Measurements from ENCODE around the gene MATN4. TPM values are rescaled to one million over a fixed set of nuclear protein-coding genes. Genes with fewer than 3 reads are reported as not detected.

The MATN4 gene
- total RNA-seq, 1 donor from 2014 or later, result not detected

DNA sequence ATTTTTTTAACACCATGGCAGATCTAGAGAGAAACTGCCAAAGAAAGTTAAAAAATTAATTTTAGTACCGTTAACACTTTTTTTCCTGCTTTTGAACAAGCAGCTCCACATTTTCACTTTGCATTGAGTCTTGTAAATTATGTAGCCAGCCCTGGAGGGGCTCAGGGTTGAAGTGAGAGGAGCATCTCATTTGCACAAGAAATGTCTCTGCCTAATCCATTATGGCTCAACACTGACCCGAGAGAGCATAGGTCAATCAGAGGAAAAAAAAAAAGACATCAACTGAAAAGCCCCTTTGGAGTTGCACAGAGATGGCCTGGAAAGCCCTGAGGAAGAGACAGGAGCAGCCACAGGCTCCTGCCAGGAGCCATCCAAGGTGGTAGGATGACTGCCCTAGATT is 49.4 kb downstream of the MATN4 start:
- no peaks in the 10 kb centered on the region for H3K36me3 ChIP-seq (ENCODE audit: control insufficient read depth, insufficient read depth, low read length)
- no peak for DNase-seq (ENCODE audit: low read depth)
- H3K4me3 ChIP-seq (ENCODE audit: low read depth, low read length), result no peak overlapping the region
- TF ChIP-seq, protein P1, sequence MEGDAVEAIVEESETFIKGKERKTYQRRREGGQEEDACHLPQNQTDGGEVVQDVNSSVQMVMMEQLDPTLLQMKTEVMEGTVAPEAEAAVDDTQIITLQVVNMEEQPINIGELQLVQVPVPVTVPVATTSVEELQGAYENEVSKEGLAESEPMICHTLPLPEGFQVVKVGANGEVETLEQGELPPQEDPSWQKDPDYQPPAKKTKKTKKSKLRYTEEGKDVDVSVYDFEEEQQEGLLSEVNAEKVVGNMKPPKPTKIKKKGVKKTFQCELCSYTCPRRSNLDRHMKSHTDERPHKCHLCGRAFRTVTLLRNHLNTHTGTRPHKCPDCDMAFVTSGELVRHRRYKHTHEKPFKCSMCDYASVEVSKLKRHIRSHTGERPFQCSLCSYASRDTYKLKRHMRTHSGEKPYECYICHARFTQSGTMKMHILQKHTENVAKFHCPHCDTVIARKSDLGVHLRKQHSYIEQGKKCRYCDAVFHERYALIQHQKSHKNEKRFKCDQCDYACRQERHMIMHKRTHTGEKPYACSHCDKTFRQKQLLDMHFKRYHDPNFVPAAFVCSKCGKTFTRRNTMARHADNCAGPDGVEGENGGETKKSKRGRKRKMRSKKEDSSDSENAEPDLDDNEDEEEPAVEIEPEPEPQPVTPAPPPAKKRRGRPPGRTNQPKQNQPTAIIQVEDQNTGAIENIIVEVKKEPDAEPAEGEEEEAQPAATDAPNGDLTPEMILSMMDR (IDR thresholded peaks at IDR 0.05; ENCODE audit: insufficient read depth, low read length, poor library complexity, severe bottlenecking), result no peak
- H3K27me3 ChIP-seq (ENCODE audit: control insufficient read depth, insufficient read depth, low read length), result peaks cover 2% of the 10 kb centered on the region

DNA sequence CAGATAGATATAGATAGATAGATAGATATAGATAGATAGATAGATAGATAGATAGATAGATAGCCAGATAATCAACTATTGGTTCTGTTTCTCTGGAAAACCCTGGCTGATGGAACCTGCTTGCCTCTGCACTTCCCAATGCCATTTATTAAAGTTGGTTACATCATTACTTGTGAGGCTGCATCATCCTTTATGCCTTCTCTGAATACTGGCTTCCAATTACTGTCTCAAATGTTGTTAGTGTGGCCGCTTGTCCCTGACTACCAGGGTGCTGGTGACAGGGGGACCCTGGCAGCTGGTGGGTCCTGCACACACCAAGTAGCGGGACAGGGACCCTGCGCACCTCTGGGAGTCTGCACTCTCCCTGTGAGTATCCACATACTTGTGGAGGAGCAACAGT is 49.8 kb downstream of the MATN4 start:
- H3K36me3 ChIP-seq (ENCODE audit: control insufficient read depth, insufficient read depth, low read length), result no peaks in the 10 kb centered on the region
- DNase-seq (ENCODE audit: low read depth), result no peak
- peaks cover 2% of the 10 kb centered on the region for H3K27me3 ChIP-seq (ENCODE audit: control insufficient read depth, insufficient read depth, low read length)
- TF ChIP-seq, protein P1 (IDR thresholded peaks at IDR 0.05; ENCODE audit: insufficient read depth, low read length, poor library complexity, severe bottlenecking), result no peak
- H3K4me3 ChIP-seq (ENCODE audit: low read depth, low read length), result no peak overlapping the region

DNA sequence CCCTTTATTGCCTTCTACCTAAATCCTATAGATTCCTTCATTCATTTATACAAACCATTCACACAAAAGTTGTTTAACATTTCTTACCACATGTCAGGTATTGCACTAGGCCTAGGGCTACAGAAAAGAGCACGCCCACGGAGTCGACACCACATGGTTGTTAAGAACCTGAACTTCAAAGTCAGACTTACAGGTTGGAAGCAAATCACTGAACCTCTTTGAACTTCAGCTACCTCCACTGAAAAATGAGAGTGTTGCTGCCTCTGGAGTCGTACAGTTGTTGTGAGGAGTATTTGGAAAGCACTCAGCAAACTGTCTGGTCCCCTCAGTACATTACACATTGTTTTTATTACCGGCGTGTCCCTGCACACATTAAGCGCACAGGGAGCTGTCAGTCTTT is 50.4 kb downstream of the MATN4 start:
- DNase-seq (ENCODE audit: low read depth), result no peak
- TF ChIP-seq, protein P1 (IDR thresholded peaks at IDR 0.05; ENCODE audit: insufficient read depth, low read length, poor library complexity, severe bottlenecking), result no peak
- Histone ChIP-seq H3K4me3 (ENCODE audit: low read depth, low read length) (no peak overlapping the region), H3K36me3 (ENCODE audit: control insufficient read depth, insufficient read depth, low read length) (no peaks in the 10 kb centered on the region), H3K27me3 (ENCODE audit: control insufficient read depth, insufficient read depth, low read length) (peaks cover 3% of the 10 kb centered on the region)

DNA sequence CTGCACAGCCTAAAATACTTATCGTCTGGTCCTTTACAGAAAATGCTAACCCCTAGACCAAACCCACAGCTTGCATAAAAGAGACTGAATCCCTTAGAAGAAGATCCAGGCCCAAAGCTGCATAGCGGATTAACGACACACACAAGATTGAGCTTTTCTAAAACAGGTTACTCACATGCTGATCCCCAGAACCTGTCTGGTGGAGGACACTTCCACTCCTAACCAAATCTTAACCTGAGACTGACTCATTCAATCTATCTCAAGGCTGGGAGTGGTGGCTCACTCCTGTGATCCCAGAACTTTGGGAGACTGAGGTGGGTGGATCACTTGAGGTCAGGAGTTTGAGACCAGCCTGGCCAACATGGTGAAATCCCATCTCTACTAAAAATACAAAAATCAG is 50.9 kb downstream of the MATN4 start:
- DNase-seq (ENCODE audit: low read depth), result no peak
- peaks cover 4% of the 10 kb centered on the region for H3K27me3 ChIP-seq (ENCODE audit: control insufficient read depth, insufficient read depth, low read length)
- TF ChIP-seq, protein P1 (IDR thresholded peaks at IDR 0.05; ENCODE audit: insufficient read depth, low read length, poor library complexity, severe bottlenecking), result no peak
- no peaks in the 10 kb centered on the region for H3K36me3 ChIP-seq (ENCODE audit: control insufficient read depth, insufficient read depth, low read length)
- no peak overlapping the region for H3K4me3 ChIP-seq (ENCODE audit: low read depth, low read length)

DNA sequence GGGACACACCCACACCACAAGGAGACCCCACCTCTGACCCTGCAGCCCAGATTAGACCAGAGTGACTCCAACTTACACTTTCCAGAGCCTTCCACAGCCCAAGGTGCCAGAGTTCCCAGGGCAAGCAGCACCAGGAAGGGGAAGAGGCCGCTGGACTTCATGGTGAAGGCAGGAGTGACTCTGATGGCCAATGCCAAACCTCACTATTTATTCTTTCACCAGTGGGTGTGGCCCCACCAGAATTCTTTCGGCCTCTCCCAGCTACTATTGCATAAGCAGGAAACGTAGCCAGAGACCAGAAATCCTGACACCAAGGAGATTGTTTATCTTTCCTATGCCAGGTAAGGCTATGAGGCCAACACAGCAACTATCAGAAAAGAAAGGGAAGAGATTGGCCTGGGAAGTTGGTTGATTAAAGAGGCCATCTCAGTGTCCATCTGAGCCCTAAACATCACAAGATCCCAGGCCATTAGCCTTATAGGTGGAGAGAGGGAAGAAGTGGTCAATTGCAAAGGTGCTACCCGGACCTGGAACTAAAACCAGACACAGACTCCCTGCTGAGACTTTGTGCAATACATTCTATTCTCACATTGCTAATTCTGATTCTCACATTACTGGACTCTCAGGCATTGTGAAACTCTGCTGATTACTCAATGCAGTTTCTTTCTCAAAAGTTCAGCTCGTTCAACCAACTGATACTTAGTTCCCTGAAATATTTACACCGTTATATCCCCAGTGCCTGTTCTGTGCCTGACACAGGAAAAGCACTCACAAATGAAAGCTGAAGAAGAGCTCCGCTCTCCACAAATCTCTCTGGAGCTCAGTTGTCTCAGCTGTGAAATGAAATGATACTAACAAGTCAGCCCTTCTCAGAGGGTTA is 53.5 kb downstream of the MATN4 start, which contains the start of gene SLPI:
SLPI (minus strand) TSS at position 182 of the 880 bp plus-strand sequence; CDS start at position 161, 21 bp downstream.
- H3K36me3 ChIP-seq (ENCODE audit: control insufficient read depth, insufficient read depth, low read length), result no peaks in the 10 kb centered on the region
- DNase-seq (ENCODE audit: low read depth), result peak; percentile 21
- H3K4me3 ChIP-seq (ENCODE audit: low read depth, low read length), result no peak within 1 kb of the TSS
- TF ChIP-seq, protein P1 (IDR thresholded peaks at IDR 0.05; ENCODE audit: insufficient read depth, low read length, poor library complexity, severe bottlenecking), result no peak
- peaks cover 4% of the 10 kb centered on the region for H3K27me3 ChIP-seq (ENCODE audit: control insufficient read depth, insufficient read depth, low read length)
